Fibroblast of mammary gland (primary cell): ENCODE results near the gene VASH2.
A peak's percentile ranks its signal among the peaks of the same experiment; 100 is the strongest.
"Not testable (repeated sequence)": the region's sequence is repeated elsewhere in the genome, so short reads cannot be mapped to it uniquely, and the experiment has no call there.

Experiments
- DNase-seq: peaks from one replicate; pipeline ENCODE4 v3.0.0-alpha.2; 2010; ENCODE audit warnings: low read depth
- H3K4me3 ChIP-seq: 2 replicates; pipeline ENCODE4 v1.5.1; 2011; ENCODE audit warnings: low read depth, mild to moderate bottlenecking, low read length, moderate library complexity; ENCODE audit not compliant: control insufficient read depth
- TF ChIP-seq, protein P1 (sequence below): conservative IDR thresholded peaks from 2 replicates; pipeline ENCODE4 v1.5.1; 2011; ENCODE audit warnings: low read depth, low read length, inconsistent platforms; ENCODE audit not compliant: control insufficient read depth, insufficient read depth

VASH2 gene

DNA sequence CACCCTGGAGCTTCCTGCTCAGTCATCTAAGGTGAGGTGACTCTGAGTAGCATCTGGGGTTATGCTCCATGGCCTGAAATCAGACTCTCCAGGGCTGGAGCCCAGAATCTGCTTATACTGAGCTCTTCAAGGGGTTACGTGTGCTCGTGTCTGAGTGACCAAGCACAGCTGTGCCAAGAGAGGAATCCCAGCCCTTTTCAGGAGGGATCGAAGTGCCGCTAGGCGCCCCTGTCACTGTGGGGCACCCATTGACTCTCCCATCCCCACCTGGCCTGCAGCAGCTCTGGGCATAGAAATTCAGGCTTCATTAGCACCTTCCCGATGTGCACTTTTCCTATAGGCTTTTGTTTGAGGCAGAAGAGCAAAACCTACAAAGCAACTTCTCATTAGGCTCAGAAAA, 13.8 kb downstream of the VASH2 start:
- H3K4me3 ChIP-seq, result no peak overlapping the region
- TF ChIP-seq, protein P1, sequence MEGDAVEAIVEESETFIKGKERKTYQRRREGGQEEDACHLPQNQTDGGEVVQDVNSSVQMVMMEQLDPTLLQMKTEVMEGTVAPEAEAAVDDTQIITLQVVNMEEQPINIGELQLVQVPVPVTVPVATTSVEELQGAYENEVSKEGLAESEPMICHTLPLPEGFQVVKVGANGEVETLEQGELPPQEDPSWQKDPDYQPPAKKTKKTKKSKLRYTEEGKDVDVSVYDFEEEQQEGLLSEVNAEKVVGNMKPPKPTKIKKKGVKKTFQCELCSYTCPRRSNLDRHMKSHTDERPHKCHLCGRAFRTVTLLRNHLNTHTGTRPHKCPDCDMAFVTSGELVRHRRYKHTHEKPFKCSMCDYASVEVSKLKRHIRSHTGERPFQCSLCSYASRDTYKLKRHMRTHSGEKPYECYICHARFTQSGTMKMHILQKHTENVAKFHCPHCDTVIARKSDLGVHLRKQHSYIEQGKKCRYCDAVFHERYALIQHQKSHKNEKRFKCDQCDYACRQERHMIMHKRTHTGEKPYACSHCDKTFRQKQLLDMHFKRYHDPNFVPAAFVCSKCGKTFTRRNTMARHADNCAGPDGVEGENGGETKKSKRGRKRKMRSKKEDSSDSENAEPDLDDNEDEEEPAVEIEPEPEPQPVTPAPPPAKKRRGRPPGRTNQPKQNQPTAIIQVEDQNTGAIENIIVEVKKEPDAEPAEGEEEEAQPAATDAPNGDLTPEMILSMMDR, result no peak
- DNase-seq, result no peak

DNA sequence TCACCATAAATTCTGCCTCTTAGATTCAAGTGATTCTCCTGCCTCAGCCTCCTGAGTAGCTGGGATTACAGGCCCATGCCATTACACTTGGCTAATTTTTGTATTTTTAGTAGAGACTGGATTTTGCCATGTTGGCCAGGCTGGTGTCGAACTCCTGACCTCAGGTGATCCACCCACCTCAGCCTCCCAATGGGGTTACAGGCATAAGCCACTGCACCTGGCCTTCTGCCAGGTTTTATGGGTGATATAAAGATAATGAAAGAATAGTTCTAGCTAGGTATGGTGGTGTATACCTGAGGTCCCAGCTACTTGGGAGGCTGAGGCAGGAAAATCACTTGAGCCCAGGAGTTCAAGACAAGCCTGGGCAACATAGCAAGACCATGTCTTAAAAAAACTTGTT, 14.7 kb downstream of the VASH2 start:
- not testable (repeated sequence) for DNase-seq, H3K4me3 ChIP-seq

DNA sequence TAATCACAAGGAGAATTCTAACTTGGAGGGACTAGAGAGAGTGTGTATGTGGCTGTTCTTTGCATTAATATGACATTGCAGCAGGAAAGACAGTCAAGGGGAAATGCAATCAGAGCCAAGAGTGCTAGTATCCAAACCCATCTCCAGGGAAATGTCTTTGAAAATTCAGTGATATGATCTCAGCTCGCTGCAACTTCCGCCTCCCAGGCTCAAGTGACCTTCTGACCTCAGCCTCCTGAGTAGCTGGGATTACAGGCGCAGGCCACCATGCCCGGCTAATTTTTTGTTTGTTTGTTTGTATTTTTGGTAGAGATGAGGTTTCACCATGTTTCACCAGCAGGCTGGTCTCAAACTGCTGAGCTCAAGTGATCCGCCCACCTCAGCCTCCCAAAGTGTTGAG, 16.3 kb downstream of the VASH2 start:
- TF ChIP-seq, protein P1, result no peak
- H3K4me3 ChIP-seq, result no peak overlapping the region
- no peak for DNase-seq

DNA sequence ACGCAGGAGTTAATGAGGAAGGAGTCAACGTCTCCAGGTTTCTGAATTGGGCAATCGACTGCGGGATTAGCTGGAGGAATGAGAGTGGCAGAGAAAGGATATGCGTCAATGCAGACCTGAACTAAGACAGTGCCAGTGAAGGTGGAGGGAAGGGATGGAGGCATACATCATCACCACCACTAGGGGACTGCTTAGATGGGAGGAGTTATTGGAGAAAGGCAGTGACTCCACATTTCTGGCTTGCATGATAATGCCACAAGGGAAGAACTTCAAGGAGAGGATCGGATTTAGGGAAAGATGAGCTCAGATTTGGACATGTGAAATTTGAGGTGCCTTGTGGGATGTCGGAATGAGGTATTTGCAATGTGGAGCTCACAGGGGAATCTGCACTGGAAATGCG, 17.5 kb downstream of the VASH2 start:
- peak; percentile 72 for DNase-seq
- TF ChIP-seq, protein P1, result peak; percentile 73
- no peak overlapping the region for H3K4me3 ChIP-seq

DNA sequence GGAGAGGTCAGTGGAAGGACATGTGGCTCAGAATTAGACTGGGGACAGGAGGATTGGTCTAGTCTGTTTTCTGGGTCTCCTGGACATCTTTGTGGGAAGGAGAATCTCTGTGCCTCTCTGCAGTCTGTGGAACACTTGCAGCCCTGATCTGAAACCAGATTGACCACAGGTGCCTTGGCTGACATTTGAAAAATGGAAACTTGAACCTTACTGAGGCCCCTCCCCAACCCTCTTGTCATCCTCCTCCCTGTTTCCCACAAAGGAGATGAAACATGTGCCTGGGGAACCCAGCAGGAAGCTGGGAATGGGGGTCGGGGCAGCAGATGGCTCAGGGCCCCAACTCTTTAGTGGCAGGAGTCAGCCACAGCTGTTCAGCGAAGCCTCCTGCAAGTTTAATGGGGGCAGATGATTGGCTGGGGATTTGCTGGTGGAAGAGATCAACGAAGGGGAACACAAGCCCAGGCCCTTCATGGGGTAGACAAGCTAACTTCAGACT, 18.1 kb downstream of the VASH2 start:
- TF ChIP-seq, protein P1, result no peak
- no peak for DNase-seq
- H3K4me3 ChIP-seq, result no peak overlapping the region

DNA sequence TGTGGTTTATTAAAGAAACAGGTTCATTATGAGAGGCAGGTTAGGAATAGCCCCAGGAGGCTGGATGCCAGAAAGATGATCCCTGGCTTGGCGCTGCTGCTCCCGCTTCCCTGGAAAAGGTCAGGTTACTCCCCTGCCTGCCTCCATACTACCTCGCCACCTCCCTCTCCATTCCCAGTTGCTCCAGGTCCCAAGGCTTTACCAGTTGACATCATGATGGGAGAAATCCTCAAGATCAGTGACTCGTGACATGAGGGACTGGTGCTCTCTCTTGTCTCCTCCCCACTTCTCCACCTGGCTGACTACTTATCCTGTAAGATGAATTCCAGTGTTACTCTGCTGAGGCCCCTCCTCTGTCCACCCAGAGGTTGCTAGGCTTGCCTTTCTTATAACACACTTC, 19.7 kb downstream of the VASH2 start:
- TF ChIP-seq, protein P1, result no peak
- H3K4me3 ChIP-seq, result no peak overlapping the region
- no peak for DNase-seq

DNA sequence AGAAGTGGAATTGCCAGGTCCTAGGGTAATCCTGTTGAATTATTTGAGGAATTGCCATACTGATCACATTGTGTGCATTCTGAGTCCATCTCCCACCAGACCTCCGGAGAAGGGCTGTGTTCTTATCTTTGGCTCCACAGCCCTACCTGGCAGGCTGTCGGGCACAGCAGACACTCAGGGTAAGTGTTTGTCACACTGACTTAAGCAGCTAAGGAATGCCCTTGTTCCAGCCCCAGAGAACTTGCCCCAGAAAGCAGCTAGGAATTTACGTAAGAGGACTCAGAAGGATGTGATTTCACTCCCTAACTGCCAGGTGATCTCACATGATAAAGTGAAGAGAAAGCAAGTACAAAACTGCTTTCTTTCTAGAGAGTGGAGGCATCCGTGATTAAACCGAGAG, 21.0 kb downstream of the VASH2 start:
- TF ChIP-seq, protein P1, result no peak
- no peak for DNase-seq
- no peak overlapping the region for H3K4me3 ChIP-seq
